Right renal pelvis (tissue), 4 donors: ENCODE data around the gene RXFP4. TPM values are rescaled to one million over a fixed set of nuclear protein-coding genes. Genes with fewer than 3 reads are reported as not detected.
A peak's percentile ranks its signal among the peaks of the same experiment; 100 is the strongest.
"Not testable (repeated sequence)": the region's sequence is repeated elsewhere in the genome, so short reads cannot be mapped to it uniquely, and the experiment has no call there.

ENCODE experiments used
- DNase-seq, 4 donors: peaks; one replicate each; pipeline ENCODE4 v3.0.0-alpha.2; 2013; ENCODE audit warnings: low read depth in 4 of 4, low spot score in 3 of 4, missing footprints in 1 of 4
- polyA plus RNA-seq, 4 donors: library from polyadenylated mRNA; unstranded; fragments of 120-200 nt; gene quantifications; one replicate each; pipeline ENCODE4 v1.2.1, GENCODE V29; 2013; ENCODE audit not compliant: insufficient read length in 4 of 4

Gene RXFP4, protein sequence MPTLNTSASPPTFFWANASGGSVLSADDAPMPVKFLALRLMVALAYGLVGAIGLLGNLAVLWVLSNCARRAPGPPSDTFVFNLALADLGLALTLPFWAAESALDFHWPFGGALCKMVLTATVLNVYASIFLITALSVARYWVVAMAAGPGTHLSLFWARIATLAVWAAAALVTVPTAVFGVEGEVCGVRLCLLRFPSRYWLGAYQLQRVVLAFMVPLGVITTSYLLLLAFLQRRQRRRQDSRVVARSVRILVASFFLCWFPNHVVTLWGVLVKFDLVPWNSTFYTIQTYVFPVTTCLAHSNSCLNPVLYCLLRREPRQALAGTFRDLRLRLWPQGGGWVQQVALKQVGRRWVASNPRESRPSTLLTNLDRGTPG
- polyA plus RNA-seq, result under 1 TPM; 0.21 to 0.32 (median 0.23) TPM

GRCh38 chr1:155940993-155941844 lies at the start of gene RXFP4:
RXFP4 (plus strand) TSS chr1:155941638; CDS start chr1:155941710, 72 bp downstream.
- no peak for DNase-seq

DNA sequence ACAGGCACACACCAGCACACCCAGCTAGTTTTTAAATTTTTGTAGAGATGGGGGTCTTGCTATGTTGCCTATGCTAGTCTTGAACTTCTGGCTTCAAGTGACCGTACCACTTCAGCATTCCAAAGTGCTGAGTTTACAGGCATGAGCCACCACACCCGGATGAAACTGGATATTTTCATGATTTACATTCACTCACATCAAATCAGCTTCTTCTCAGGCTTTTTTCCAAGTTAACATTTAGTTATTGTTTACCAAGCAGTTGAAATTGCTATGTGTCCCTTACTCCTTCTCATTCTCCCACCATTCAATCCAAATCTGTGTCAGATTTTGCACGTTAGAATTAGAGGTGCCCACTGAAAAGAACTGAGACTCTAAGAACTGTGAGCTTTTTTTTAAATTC lies 48.6 kb upstream of the RXFP4 start:
- no peak for DNase-seq

DNA sequence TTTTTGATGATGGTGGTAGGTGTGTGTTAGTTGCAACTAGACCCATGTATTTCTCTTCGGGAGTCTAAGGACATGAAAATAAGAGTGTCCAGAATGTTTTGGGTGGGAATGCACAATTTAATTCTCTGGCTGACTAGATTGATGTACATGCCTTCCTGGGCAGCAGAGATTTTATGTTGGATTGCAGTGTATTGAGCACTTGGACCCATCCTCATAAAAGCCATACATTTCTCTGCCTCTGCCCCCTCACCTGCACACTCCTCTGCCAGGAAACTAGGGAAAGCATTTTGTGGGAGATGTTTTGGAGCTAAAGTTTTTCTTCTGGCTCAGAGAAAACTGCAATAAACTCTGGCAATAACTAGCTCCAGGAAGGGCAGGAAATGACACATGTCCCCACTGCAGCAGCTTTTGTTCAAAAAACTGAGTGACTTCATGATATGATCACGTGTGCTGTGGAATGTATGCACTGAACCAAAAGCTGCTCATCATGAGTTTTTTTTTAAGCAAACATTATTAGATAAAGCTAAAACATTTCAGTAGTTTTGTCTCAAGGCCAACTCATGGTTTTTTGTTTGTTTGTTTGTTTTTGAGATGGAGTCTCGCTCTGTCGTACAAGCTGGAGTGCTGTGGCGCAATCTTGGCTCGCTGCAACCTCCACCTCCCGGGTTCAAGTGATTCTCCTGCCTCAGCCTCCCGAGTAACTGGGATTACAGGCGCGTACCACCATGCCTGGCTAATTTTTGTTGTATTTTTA lies 47.9 kb upstream of the RXFP4 start:
- peak in 1 of 4 donors; percentile 23 for DNase-seq

DNA sequence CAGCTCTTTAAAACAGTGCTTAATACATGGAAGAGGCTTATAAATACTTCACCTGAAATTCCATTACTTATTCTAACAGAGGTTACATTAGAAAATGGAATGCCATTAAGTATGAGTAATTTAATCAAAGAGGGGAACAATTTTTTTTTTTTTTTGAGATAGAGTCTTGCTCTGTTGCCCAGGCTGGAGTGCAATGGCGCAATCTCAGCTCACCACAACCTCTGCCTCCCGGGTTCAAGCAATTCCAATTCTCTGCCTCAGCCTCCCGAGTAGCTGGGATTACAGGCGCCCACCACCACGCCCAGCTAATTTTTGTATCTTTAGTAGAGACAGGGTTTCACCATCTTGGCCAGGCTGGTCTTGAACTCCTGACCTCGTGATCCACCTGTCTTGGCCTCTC lies 45.8 kb upstream of the RXFP4 start:
- DNase-seq, result not testable (repeated sequence)

DNA sequence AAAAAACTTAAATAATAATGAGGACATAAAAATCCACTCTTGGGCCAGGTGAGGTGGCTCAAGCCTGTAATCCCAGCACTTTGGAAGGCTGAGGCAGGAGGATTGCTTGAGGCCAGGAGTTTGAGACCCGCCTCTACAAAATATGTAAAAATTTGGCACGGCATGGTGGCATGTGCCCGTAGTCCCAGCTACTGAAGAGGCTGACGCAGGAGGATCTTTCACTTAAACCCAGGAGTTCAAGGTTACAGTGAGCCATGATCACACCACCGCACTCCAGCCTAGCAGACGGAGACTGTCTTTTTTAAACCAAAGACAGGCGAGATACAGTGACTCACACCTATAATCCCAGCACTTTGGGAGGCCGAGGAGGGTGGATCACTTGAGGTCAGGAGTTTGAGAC lies 45.0 kb upstream of the RXFP4 start:
- not testable (repeated sequence) for DNase-seq

GRCh38 chr1:155897746-155898145 lies 43.7 kb upstream of the RXFP4 start:
- DNase-seq, result no peak

GRCh38 chr1:155898888-155899287 lies 42.5 kb upstream of the RXFP4 start:
- no peak for DNase-seq

- DNase-seq, result no peak
Observed at GRCh38 chr1:155899683-155900082, 41.8 kb upstream of the RXFP4 start.

DNA sequence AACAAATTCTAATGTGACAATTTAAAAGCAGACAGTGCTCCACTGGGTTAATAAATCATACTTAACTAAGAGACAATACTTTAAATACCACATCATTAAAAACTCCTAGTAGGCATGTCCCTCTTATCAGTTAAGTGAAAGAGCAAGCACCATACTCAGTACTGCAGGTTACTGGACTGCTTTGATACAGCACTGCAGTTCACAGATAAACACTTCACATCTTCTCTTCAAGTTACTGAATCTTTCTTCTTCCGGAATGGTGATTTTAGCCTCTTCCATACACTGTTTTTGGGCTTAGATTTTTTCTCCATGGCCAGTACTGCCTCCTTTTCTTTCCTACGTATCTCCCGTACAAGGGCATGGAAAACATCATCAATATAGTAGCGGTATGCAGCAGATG lies 41.3 kb upstream of the RXFP4 start:
- no peak for DNase-seq

DNA sequence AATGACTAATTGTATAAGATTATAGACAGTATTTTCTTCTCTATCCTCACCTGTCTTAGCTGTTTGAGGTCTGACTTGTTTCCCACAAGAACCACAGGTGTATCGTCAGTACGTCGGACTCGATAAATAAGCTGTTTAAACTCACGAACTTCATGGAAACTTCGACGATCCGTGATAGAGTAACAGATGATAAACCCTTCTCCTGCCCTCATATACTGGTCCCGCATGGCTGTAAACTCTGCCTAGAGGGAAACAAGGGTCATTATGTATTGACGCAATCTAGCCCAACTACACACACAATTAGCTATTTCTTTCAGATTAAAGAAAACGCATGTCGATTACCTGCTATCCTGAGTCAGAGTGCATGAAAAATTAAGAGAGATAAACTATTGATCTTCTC lies 37.2 kb upstream of the RXFP4 start:
- DNase-seq, result no peak

DNA sequence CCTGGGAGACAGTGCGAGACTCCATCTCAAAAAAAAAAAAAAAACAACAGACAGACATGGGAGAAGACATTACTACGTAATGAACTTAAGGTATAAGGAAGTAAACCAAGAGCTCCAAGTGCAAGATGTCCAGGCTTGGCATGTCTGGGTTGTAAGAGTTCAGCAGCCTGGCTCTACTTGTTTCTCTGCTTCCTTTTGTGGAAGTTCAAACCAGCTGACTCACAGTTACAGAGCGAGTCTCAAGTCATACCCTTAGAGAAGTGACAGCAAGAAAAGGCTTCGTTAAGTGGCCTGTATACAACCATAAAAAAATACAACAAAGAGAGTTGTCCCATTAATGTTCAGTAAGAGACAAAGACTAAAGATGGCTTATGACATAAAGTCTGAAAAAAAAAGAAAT lies 31.5 kb upstream of the RXFP4 start:
- no peak for DNase-seq

DNA sequence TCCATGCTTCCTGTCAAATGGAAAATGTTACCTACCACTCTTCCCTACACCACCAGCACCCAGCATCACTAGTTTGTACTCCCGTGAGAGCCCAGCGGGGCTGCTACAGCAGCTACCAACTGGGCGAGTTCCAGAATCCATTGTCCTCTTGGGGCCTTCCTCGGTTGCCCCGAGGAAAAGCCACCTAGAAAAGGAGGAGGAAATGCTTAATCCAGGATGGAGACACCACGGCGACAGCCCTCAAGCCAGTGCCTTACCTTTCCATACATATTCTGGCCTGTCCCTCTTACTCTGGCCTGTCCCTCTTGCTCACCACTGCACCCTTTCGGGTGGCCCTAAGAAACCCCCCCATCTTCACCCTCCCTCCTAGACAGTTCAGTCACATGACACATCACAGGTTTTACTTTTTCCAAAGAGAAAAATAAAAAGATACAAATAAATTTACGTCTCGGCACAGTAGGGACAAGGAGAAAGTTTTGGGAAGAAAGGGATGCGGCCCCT lies 30.8 kb upstream of the RXFP4 start:
- DNase-seq, result peak in 1 of 4 donors; percentile 35

DNA sequence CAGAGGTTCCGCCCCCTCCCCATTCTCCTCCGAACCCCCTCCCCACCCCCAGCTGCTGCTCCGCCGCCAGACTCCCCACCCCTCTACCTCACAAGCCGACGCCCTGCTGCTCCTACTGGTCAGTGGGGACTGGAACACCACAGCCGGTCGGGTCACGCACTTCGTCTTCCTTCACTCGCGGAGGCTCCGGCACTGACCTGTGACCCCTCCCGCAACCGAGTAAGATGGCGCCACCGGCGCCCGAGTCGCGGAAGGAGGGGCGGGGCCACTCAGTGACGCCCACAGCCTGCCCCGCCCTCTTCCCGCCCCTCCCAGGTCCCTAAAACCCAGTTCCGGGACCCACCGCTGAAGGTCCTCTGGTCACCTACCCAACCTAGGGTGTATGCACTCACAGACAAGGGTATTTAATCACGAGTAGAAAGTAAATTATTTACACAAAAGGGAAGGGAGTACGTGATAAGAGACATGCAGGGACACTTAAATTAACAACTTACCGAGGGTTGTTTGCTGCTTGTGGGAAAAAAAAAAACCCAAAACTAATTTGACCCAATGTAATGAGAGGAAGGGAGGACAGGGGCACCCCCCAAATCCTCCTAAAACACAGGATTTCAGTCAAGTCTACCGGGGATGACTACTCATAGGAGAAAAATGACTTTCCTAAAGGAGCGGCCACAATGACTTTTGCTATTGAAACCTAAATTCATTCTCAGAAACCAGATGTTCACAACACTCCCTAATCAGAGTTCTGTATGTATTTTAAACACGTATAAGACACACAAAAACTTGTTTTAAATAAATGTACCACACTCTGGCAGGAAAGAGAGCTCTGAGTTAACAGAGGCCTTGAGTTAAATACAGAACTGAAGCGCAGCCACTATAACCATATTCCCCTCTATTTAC lies 30.0 kb upstream of the RXFP4 start, which contains the start of gene RIT1:
RIT1 (minus strand) TSS at position 194 of the 900 bp plus-strand sequence. CDS start 588 bp downstream, outside the sequence.
- peak; percentile 66 to 82 (median 73) for DNase-seq

GRCh38 chr1:155912056-155912536 lies 29.3 kb upstream of the RXFP4 start:
- DNase-seq, result no peak

DNA sequence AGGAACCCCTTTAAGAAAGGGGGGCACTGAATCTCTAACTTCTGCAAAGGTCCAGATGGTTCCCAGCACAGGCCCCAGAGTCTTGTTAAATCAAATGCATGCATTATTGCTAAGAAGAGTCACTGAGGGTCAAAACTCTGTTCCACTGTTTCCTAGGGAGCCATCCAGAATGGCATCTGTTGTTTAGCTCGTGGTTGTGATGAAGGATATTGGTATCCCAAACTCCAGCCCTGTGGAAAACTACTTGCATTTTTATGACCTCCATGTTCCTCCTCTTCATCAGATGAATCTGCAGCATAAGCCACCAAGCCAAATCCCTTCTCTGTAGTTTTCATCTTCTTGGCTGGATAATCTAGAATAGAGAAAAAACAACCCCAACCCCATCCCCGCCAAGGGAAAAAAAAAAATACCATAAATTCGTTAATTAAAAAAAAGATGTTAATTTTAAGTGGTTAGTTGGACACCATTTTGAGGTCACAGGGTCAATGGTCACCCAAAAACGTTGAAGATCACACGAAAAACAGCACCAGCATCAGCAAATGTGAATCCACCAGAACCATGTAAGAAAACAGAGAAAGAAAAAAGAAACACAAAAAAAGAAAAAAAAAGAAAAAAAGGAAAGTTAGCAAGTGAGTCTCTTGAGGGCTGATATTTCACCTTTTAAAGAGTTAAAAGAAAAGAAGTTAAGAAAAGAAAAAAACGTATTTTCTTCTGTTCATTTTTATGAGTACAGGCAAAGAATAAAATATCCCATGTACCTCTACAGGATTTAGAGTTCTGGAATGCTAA lies 27.3 kb upstream of the RXFP4 start:
- DNase-seq, result no peak

- no peak for DNase-seq
Observed at GRCh38 chr1:155918660-155919059, 22.8 kb upstream of the RXFP4 start.

- DNase-seq, result no peak
Observed at GRCh38 chr1:155919801-155920200, 21.6 kb upstream of the RXFP4 start.

- no peak for DNase-seq
Observed at GRCh38 chr1:155920717-155921116, 20.7 kb upstream of the RXFP4 start.

- DNase-seq, result no peak
Observed at GRCh38 chr1:155925506-155925905, 15.9 kb upstream of the RXFP4 start.
